ENCODE measurements around the gene CFAP61. TPM values are rescaled to one million over a fixed set of nuclear protein-coding genes. Genes with fewer than 3 reads are reported as not detected.

The CFAP61 gene
- total RNA-seq, 1 donor from 2014 or later = not detected

- DNase-seq (ENCODE audit: extremely low read depth, low read depth, low spot score) = no peak
Measured at GRCh38 chr20:20148779-20149178, 96.4 kb downstream of the CFAP61 start.

DNA sequence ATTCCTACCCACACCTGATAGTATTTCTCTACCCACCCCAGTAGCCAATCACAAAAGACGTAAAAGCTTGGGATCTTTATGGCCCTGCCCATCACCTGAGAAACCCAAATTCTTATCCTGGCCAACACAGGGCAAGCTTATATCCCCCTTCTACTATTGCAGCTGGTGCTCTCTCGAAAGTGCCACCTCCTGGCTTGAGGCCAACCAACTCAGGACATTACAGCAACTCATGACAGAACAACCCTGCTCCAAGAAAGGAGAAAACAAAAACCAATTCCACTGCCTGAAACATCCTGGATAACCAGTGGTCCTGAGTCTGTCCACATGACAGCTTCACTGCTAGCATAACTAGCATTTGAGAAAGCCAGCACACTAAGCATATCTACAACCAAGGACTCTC is 97.9 kb downstream of the CFAP61 start:
- DNase-seq (ENCODE audit: extremely low read depth, low read depth, low spot score) = no peak

DNA sequence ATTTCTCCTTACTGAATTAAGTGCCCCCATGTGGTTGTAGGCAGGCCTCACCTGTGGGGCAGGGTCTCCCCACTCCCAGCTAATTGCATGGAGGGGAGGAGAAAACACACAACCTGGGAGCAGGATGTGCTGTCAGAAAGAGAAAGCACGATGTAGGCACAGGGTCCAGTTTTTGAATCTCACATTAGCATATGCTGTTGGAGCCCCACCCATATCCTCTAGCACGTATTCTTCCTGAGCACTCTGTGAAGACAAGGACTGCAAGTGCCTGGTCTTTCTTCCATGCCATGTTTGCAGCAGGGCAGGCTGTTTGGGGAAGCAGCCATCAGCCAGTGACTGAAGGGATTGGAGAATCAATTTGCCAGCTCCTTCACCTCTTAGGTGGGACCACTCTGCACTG is 108.2 kb downstream of the CFAP61 start:
- no peak for DNase-seq (ENCODE audit: extremely low read depth, low read depth, low spot score)

- no peak for DNase-seq (ENCODE audit: extremely low read depth, low read depth, low spot score)
Measured at GRCh38 chr20:20161611-20162010, 109.3 kb downstream of the CFAP61 start.

GRCh38 chr20:20167698-20168097 is 115.4 kb downstream of the CFAP61 start:
- DNase-seq (ENCODE audit: extremely low read depth, low read depth, low spot score) = no peak

DNA sequence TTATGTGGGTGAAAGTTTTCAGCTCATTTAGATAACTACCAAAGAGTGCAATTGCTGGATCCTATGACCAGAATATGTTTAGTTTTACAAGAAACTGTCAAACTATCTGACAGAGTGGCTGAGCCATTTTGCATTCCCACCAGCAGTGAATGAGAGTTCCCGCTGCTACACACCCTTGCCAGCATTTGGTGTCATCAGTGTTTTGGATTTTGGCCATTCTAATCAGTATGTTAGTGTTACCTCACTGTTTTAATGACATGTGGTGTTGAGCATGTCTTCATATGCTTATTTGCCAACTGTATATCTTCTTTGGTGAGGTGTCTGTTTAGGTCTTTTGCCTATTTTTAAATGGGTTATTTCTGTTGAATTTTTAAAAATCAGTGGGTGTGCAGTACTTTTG is 120.9 kb downstream of the CFAP61 start:
- no peak for DNase-seq (ENCODE audit: extremely low read depth, low read depth, low spot score)

GRCh38 chr20:20174089-20174835 is 121.9 kb downstream of the CFAP61 start:
- DNase-seq (ENCODE audit: extremely low read depth, low read depth, low spot score) = no peak

DNA sequence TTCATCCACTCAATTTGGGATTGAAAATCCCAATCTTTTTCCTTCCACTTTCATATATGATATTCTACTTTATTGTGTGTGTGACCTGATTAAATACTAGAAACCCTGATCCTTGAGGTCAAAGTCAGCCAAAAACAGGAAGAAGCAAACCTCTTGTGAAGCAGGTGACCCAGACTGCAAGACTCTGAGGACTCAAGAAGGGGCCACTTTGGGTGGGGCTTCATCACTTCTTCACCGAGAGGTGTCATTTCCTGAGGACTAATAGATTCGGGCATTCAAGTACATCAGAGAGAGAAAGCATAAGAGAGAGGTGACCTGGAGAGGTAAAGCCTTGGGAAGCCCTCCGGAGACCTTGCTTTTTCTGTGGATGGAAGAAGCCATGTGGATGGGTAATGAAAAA is 129.0 kb downstream of the CFAP61 start:
- DNase-seq (ENCODE audit: extremely low read depth, low read depth, low spot score) = no peak

GRCh38 chr20:20184149-20184548 is 131.8 kb downstream of the CFAP61 start:
- no peak for DNase-seq (ENCODE audit: extremely low read depth, low read depth, low spot score)

- DNase-seq (ENCODE audit: extremely low read depth, low read depth, low spot score) = no peak
Measured at GRCh38 chr20:20184706-20185105, 132.4 kb downstream of the CFAP61 start.

GRCh38 chr20:20188647-20189046 is 136.3 kb downstream of the CFAP61 start:
- DNase-seq (ENCODE audit: extremely low read depth, low read depth, low spot score) = no peak

DNA sequence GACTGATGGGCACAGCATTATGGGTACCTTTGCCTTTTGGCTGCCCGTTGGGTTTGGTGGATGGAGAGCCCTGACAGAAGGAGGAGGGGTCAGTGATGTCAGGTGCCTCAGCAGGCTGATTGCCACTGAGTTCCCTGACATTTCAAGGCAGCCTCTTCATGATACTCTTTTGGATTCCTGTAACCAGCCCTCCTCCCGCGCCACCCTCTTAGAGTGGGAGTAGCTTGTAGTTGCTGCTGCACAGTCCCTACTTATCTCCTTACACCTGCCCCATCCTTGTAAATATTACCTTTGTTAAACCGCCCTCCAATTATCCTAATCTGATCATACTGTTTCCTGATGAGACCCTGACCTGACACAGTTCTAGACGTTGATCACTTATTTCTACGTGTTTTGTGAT is 140.0 kb downstream of the CFAP61 start:
- DNase-seq (ENCODE audit: extremely low read depth, low read depth, low spot score) = no peak

- no peak for DNase-seq (ENCODE audit: extremely low read depth, low read depth, low spot score)
Measured at GRCh38 chr20:20195021-20195705, 142.8 kb downstream of the CFAP61 start.

DNA sequence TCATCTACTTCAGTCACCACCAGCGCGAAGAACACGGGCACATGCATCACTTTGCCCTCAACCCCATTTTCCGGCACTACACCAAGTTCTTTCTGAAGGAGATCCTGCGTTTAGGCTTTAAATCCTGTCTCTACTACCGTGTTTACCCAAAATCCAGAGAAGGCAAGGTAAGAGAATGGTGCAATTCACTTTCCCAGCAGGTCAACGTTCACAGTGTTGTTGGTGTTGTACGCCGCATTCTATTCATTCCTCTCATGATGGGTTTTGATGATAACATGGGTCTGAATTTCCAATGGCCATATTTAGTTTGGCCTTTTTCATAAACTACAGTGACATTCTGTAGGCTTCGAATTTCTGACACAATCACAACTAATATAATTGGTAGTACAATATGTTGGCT is 144.3 kb downstream of the CFAP61 start:
- DNase-seq (ENCODE audit: extremely low read depth, low read depth, low spot score) = no peak

DNA sequence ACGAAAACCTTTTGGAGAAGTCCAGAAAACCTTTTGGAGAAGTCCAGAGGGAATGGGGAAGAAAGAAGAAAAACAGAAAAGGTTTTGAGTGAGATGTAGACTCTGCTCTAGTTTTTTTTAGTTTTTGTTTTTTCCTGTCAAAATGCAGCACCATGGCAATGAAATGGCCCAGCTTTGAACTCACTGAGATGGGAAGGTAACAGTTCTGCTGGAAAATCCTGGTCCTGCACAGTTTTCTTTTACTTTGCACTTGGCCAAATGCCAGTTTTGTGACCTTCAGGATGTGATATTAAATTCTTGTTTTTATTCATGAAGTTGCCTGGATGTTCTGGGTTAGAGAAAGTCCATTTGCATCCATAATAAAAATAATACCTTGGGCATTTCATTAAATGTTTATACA is 145.7 kb downstream of the CFAP61 start:
- no peak for DNase-seq (ENCODE audit: extremely low read depth, low read depth, low spot score)

GRCh38 chr20:20199361-20200160 is 147.2 kb downstream of the CFAP61 start:
- no peak for DNase-seq (ENCODE audit: extremely low read depth, low read depth, low spot score)

DNA sequence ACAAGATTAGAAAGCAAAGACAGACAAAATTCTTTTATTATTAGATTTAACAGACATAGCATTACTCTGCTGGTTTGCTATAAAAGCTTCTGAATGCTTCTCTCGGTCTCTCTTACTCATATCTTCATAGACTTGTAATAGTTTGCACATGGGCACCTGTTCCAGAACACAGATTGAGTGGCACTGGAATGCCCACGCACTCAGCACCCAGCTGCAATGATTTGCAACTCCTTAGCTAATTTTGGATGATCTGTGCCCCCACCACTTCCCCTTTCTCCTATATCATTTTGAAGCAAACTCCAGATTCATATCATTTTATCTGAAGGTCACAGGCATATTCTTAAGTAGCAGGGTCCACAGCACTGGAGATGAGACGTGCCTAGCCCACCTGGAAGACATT is 148.8 kb downstream of the CFAP61 start:
- DNase-seq (ENCODE audit: extremely low read depth, low read depth, low spot score) = no peak

- DNase-seq (ENCODE audit: extremely low read depth, low read depth, low spot score) = no peak
Measured at GRCh38 chr20:20201639-20202038, 149.3 kb downstream of the CFAP61 start.

DNA sequence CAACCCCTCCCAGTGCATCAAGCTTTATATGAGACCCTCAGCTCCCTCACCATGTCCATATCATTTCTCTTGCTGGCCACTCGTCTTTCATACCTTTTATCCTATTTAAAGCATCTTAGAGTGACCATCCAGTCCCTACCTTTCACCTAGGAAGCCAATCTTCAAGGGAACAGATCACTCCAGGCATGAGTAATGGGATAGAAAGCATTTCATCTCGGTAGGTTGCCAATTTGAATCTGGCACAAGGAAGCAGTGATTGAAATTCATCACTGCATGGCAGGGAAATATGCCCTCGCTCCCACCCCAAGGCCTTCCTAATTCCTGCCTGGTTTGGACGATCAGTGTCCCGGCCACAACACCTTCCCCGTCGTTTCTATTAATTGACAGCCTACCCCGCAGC is 150.4 kb downstream of the CFAP61 start:
- DNase-seq (ENCODE audit: extremely low read depth, low read depth, low spot score) = no peak

- no peak for DNase-seq (ENCODE audit: extremely low read depth, low read depth, low spot score)
Measured at GRCh38 chr20:20203784-20204183, 151.5 kb downstream of the CFAP61 start.

GRCh38 chr20:20204256-20204655 is 151.9 kb downstream of the CFAP61 start:
- no peak for DNase-seq (ENCODE audit: extremely low read depth, low read depth, low spot score)

Data from glomerular endothelial cell (primary cell).